NCI-H146 treated with DMSO at 0.1 percent for 48 hours (cell line): ENCODE data around the gene TECPR1.
"Not testable (repeated sequence)": the region's sequence is repeated elsewhere in the genome, so short reads cannot be mapped to it uniquely, and the experiment has no call there.

Experiments
- DNase-seq: peaks from one replicate; lab custom pipeline; 2025; ENCODE audit not compliant: unreplicated experiment; lab: John Stamatoyannopoulos, UW

Gene TECPR1

GRCh38 chr7:98230746-98231471 lies 21.1 kb downstream of the TECPR1 start:
- no peak for DNase-seq

GRCh38 chr7:98229991-98230745 lies 21.9 kb downstream of the TECPR1 start:
- DNase-seq = no peak

GRCh38 chr7:98229441-98229840 lies 22.6 kb downstream of the TECPR1 start:
- no peak for DNase-seq

GRCh38 chr7:98228801-98229200 lies 23.2 kb downstream of the TECPR1 start:
- no peak for DNase-seq

- no peak for DNase-seq
Observed at GRCh38 chr7:98227939-98228338, 24.1 kb downstream of the TECPR1 start.

GRCh38 chr7:98225913-98226614 lies 26.0 kb downstream of the TECPR1 start:
- no peak for DNase-seq

GRCh38 chr7:98224701-98225181 lies 27.3 kb downstream of the TECPR1 start:
- DNase-seq = no peak

GRCh38 chr7:98223898-98224700 lies 27.9 kb downstream of the TECPR1 start:
- DNase-seq = no peak

GRCh38 chr7:98223351-98223897 lies 28.6 kb downstream of the TECPR1 start:
- DNase-seq = no peak

- no peak for DNase-seq
Observed at GRCh38 chr7:98222533-98223195, 29.4 kb downstream of the TECPR1 start.

GRCh38 chr7:98221611-98222532 lies 30.2 kb downstream of the TECPR1 start:
- no peak for DNase-seq

GRCh38 chr7:98219382-98219781 lies 32.6 kb downstream of the TECPR1 start:
- DNase-seq = not testable (repeated sequence)

GRCh38 chr7:98217623-98218582 lies 34.1 kb downstream of the TECPR1 start:
- DNase-seq = peak; percentile 42

GRCh38 chr7:98216941-98217622 lies 35.0 kb downstream of the TECPR1 start:
- DNase-seq = no peak

- peak; percentile 91 for DNase-seq
Observed at GRCh38 chr7:98215561-98216495, 36.2 kb downstream of the TECPR1 start.

GRCh38 chr7:98214811-98215321 lies 37.2 kb downstream of the TECPR1 start:
- DNase-seq = no peak
